ENCODE data around the gene COL5A2.

COL5A2 gene

GRCh38 chr2:189165656-189166380, 13.7 kb downstream of the COL5A2 start:
- Histone ChIP-seq H3K36me3 (no peaks in the 10 kb centered on the region), H3K4me1 (no peaks in the 10 kb centered on the region), H3K27me3 (no peaks in the 10 kb centered on the region), H3K4me3 (ENCODE audit: low read depth, low read length) (no peak overlapping the region), H3K9me3 (no peaks in the 10 kb centered on the region)
- DNase-seq, result no peak
- TF ChIP-seq CTCF (IDR thresholded peaks at IDR 0.05; ENCODE audit: low read depth, low read length), result no peak

GRCh38 chr2:189164746-189165145, 14.8 kb downstream of the COL5A2 start:
- peak; percentile 15 for DNase-seq
- no peaks in the 10 kb centered on the region for H3K27me3 ChIP-seq

GRCh38 chr2:189163889-189164288, 15.7 kb downstream of the COL5A2 start:
- Histone ChIP-seq H3K27me3 (no peaks in the 10 kb centered on the region), H3K36me3 (no peaks in the 10 kb centered on the region), H3K4me3 (ENCODE audit: low read depth, low read length) (no peak overlapping the region), H3K4me1 (no peaks in the 10 kb centered on the region), H3K9me3 (no peaks in the 10 kb centered on the region)
- no peak for TF ChIP-seq CTCF (IDR thresholded peaks at IDR 0.05; ENCODE audit: low read depth, low read length)
- DNase-seq, result no peak

More at GRCh38 chr2:189164746-189165145, 14.8 kb downstream of the COL5A2 start:
- no peak overlapping the region for H3K4me3 ChIP-seq (ENCODE audit: low read depth, low read length)
- no peaks in the 10 kb centered on the region for H3K36me3 ChIP-seq
- no peaks in the 10 kb centered on the region for H3K9me3 ChIP-seq
- no peak for TF ChIP-seq CTCF (IDR thresholded peaks at IDR 0.05; ENCODE audit: low read depth, low read length)
- no peaks in the 10 kb centered on the region for H3K4me1 ChIP-seq

- DNase-seq, result no peak
- no peaks in the 10 kb centered on the region for H3K36me3 ChIP-seq
- H3K4me1 ChIP-seq, result no peaks in the 10 kb centered on the region
- TF ChIP-seq CTCF (IDR thresholded peaks at IDR 0.05; ENCODE audit: low read depth, low read length), result no peak
- no peaks in the 10 kb centered on the region for H3K9me3 ChIP-seq
- no peak overlapping the region for H3K4me3 ChIP-seq (ENCODE audit: low read depth, low read length)
- no peaks in the 10 kb centered on the region for H3K27me3 ChIP-seq
Measured at GRCh38 chr2:189162566-189162965, 17.0 kb downstream of the COL5A2 start.

GRCh38 chr2:189161894-189162293, 17.7 kb downstream of the COL5A2 start:
- no peaks in the 10 kb centered on the region for H3K36me3 ChIP-seq
- no peak overlapping the region for H3K4me3 ChIP-seq (ENCODE audit: low read depth, low read length)
- no peaks in the 10 kb centered on the region for H3K27me3 ChIP-seq
- no peak for DNase-seq
- H3K9me3 ChIP-seq, result no peaks in the 10 kb centered on the region
- no peak for TF ChIP-seq CTCF (IDR thresholded peaks at IDR 0.05; ENCODE audit: low read depth, low read length)
- H3K4me1 ChIP-seq, result no peaks in the 10 kb centered on the region

- Histone ChIP-seq H3K4me3 (ENCODE audit: low read depth, low read length) (no peak overlapping the region), H3K9me3 (no peaks in the 10 kb centered on the region), H3K27me3 (no peaks in the 10 kb centered on the region), H3K36me3 (no peaks in the 10 kb centered on the region), H3K4me1 (no peaks in the 10 kb centered on the region)
- no peak for DNase-seq
- no peak for TF ChIP-seq CTCF (IDR thresholded peaks at IDR 0.05; ENCODE audit: low read depth, low read length)
Measured at GRCh38 chr2:189159717-189160116, 19.8 kb downstream of the COL5A2 start.

Data from BE2C (cell line).